ENCODE measurements around the gene DDX25.
"Not testable (repeated sequence)": the region's sequence is repeated elsewhere in the genome, so short reads cannot be mapped to it uniquely, and the experiment has no call there.

Gene DDX25

GRCh38 chr11:125903711-125904659 lies at the start of gene DDX25:
Gene DDX25 (plus strand): TSS chr11:125904508. CDS start chr11:125904518, 10 bp downstream.
- FAIRE-seq (no peak), DNase-seq (ENCODE audit: low spot score) (no peak)

- not testable (repeated sequence) for FAIRE-seq; DNase-seq (ENCODE audit: low spot score)
Observed at GRCh38 chr11:125857670-125858069, 46.6 kb upstream of the DDX25 start.

GRCh38 chr11:125862786-125863185 lies 41.5 kb upstream of the DDX25 start:
- not testable (repeated sequence) for FAIRE-seq

GRCh38 chr11:125865354-125865753 lies 39.0 kb upstream of the DDX25 start:
- not testable (repeated sequence) for FAIRE-seq; DNase-seq (ENCODE audit: low spot score)

More at GRCh38 chr11:125862786-125863185, 41.5 kb upstream of the DDX25 start:
- not testable (repeated sequence) for DNase-seq (ENCODE audit: low spot score)

GRCh38 chr11:125869521-125869920 lies 34.8 kb upstream of the DDX25 start:
- DNase-seq (ENCODE audit: low spot score) (no peak), FAIRE-seq (no peak)

- FAIRE-seq (no peak), DNase-seq (ENCODE audit: low spot score) (peak; percentile 46)
Observed at GRCh38 chr11:125871391-125872137, 32.7 kb upstream of the DDX25 start.

GRCh38 chr11:125872138-125872491 lies 32.2 kb upstream of the DDX25 start:
- FAIRE-seq = no peak
- DNase-seq (ENCODE audit: low spot score) = no peak

- no peak for FAIRE-seq
- DNase-seq (ENCODE audit: low spot score) = no peak
Observed at GRCh38 chr11:125873881-125874555, 30.3 kb upstream of the DDX25 start.

- FAIRE-seq = no peak
- peak; percentile 29 for DNase-seq (ENCODE audit: low spot score)
Observed at GRCh38 chr11:125874556-125875124, 29.7 kb upstream of the DDX25 start.

- FAIRE-seq = no peak
- DNase-seq (ENCODE audit: low spot score) = no peak
Observed at GRCh38 chr11:125881291-125881690, 23.0 kb upstream of the DDX25 start.

GRCh38 chr11:125883375-125883774 lies 20.9 kb upstream of the DDX25 start:
- no peak for FAIRE-seq

GRCh38 chr11:125886997-125887372 lies 17.3 kb upstream of the DDX25 start:
- no peak for FAIRE-seq
- peak; percentile 34 for DNase-seq (ENCODE audit: low spot score)

More at GRCh38 chr11:125883375-125883774, 20.9 kb upstream of the DDX25 start:
- DNase-seq (ENCODE audit: low spot score) = no peak

- FAIRE-seq (peak; percentile 9), DNase-seq (ENCODE audit: low spot score) (peak; percentile 92)
Observed at GRCh38 chr11:125887373-125888324, 16.7 kb upstream of the DDX25 start, which contains the start of gene HYLS1. Gene HYLS1 (plus strand): TSS chr11:125887668. CDS start chr11:125899369, 11,701 bp downstream.

- FAIRE-seq (no peak), DNase-seq (ENCODE audit: low spot score) (no peak)
Observed at GRCh38 chr11:125890447-125891100, 13.7 kb upstream of the DDX25 start.

GRCh38 chr11:125892071-125892470 lies 12.2 kb upstream of the DDX25 start:
- FAIRE-seq = no peak

GRCh38 chr11:125892994-125893393 lies 11.3 kb upstream of the DDX25 start:
- DNase-seq (ENCODE audit: low spot score) (no peak), FAIRE-seq (no peak)

More at GRCh38 chr11:125892071-125892470, 12.2 kb upstream of the DDX25 start:
- DNase-seq (ENCODE audit: low spot score) = no peak

- no peak for FAIRE-seq
- no peak for DNase-seq (ENCODE audit: low spot score)
Observed at GRCh38 chr11:125901872-125902271, 2.4 kb upstream of the DDX25 start.

- FAIRE-seq = no peak
- DNase-seq (ENCODE audit: low spot score) = no peak
Observed at GRCh38 chr11:125902277-125902926, 1.9 kb upstream of the DDX25 start.

Data from urothelium cell line (cell line).